ES-I3 (cell line): ENCODE measurements around the gene MTARC2.

Experiments used
- H3K36me3 ChIP-seq: 2 replicates; pipeline ENCODE4 v1.6.1; 2013; ENCODE audit warnings: mild to moderate bottlenecking, low read length, control low read depth, moderate library complexity; ENCODE audit not compliant: insufficient read depth
- H3K4me1 ChIP-seq: 2 replicates; pipeline ENCODE4 v1.6.1; 2013; ENCODE audit warnings: mild to moderate bottlenecking, control low read depth, low read length; ENCODE audit not compliant: insufficient read depth
- H3K9ac ChIP-seq: 2 replicates; pipeline ENCODE4 v1.6.1; 2013; ENCODE audit warnings: low read depth, mild to moderate bottlenecking, low read length, moderate library complexity
- H3K9me3 ChIP-seq: 2 replicates; pipeline ENCODE4 v1.6.1; 2013; ENCODE audit warnings: mild to moderate bottlenecking, low read length, moderate library complexity; ENCODE audit not compliant: control insufficient read depth, insufficient read depth

MTARC2 gene

DNA sequence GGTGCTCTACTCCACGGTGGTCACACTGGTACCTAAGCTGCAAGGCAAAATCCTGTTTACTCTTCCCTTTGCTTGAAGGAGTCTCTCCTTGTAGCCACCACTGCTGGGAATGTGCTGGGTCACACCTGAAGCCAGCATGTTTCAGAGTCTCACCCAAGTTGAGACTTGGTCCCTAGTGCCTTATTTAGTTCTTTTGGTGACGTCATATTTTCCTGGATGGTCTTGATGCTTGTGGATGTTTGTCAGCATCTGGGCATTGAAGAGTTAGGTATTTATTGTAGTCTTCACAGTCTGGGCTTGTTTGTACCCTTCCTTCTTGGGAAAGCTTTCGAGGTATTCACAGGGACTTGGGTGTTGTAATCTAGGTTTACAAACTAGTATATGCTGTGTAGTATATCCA is 5.6 kb upstream of the MTARC2 start:
- Histone ChIP-seq H3K36me3 (no peaks in the 10 kb centered on the region), H3K4me1 (0 out of 2 replicates have a peak, but pooled peaks cover 2% of the 10 kb centered on the region), H3K9ac (no peak overlapping the region), H3K9me3 (no peaks in the 10 kb centered on the region)

DNA sequence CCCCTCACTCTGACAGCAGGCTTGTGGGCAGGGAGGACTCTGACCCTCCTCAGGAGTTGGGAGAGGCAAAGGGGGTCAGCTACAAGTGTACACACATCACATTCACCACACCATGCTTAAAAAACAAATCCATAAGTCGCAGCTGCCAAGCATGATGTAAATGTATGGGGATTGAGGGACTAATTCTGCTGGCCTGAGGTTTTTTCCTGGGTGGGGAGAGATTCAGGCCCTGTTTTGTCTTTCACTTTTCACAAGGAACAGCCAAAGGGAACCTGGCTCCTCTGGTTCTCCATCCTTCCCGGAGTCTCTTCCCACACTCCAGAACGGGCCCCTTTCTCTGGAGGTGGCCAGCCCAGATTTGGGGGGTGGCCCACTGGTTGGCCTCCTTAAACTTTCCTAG is 1.3 kb upstream of the MTARC2 start:
- H3K9ac ChIP-seq: no peak overlapping the region; the same call in 1 of the 2 replicates
- H3K9me3 ChIP-seq: no peaks in the 10 kb centered on the region
- H3K4me1 ChIP-seq: peaks cover 16% of the 10 kb centered on the region; the same call in 1 of the 2 replicates
- no peaks in the 10 kb centered on the region for H3K36me3 ChIP-seq

DNA sequence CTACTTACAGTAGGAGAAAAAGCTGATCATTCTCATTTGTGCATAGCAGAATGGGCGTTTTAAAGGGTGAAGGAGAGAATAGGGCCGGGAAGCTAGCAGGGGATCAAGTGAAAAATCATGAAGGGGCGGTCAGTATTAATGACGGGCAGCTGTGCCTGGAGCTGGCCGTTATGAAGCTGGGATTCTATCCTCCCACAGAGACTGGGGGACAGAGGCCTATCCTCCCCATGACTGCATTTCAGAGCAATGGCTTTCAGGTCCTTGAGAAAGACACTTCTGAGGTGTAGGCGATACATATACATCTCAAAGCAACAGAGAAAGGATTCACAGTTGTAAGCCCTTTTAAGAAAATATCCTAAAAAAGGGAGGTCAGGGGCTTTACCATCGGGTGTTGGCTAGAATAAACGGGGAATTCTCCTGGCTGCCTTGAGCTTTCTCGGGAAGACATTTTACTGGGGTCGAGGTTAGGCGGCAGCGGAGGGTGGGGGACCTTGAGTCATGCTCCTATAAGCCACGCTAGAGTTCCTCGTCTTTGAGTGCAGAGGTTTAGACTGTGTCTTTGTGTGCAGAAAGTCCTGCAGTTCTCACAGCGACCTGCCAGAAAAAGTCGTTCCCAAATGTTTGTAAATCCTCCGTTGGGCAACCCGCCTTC is 559 bp upstream of the MTARC2 start:
- H3K9me3 ChIP-seq: no peaks in the 10 kb centered on the region
- peaks cover 16% of the 10 kb centered on the region; the same call in 1 of the 2 replicates for H3K4me1 ChIP-seq
- H3K9ac ChIP-seq: peak overlapping the region; percentile 80
- H3K36me3 ChIP-seq: no peaks in the 10 kb centered on the region

DNA sequence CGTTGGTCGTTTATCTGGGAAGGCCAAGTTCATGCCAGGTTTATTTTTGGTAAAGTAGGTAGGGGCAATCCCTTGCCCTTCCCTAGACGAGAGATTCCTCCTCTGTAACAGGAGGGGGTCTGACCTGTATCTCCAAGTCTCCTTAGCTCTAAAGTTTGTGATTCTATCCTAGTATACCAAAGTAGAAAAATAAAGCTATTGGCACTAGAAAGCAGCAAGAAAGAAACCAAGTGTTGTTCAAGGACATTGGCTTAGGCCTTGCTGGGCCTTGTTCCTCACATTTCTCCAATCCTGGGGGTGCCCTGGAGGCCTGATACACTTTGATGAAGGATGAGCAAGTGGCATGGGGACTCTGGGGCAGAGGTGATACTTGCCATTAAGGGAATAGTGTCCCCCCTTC is 814 bp downstream of the MTARC2 start:
- Histone ChIP-seq H3K36me3 (no peaks in the 10 kb centered on the region), H3K9ac (peak overlapping the region; percentile 80; the same call in 1 of the 2 replicates), H3K9me3 (no peaks in the 10 kb centered on the region), H3K4me1 (peaks cover 16% of the 10 kb centered on the region; the same call in 1 of the 2 replicates)

DNA sequence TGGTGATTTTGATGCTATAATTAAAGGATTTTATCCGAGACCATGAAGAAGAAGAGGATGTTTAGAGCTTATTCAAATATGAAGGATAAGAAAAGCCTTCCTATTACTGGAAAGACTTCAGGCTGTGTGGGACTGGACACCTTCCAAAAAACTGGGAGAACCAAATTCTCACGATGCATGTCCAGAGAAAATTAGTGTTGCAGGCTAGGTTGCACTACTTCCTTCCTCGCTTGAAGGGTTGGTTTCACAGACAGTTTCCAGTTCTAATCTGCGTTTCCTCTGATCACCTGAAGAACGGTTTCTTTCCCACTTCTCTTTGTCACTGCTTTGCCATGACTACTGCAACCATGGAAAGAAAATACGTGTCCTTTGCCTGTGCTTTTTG is 2.0 kb downstream of the MTARC2 start:
- no peak overlapping the region for H3K9ac ChIP-seq
- H3K4me1 ChIP-seq: peaks cover 16% of the 10 kb centered on the region; the same call in 1 of the 2 replicates
- H3K9me3 ChIP-seq: no peaks in the 10 kb centered on the region
- 0 out of 2 replicates have a peak, but pooled peaks cover 3% of the 10 kb centered on the region for H3K36me3 ChIP-seq

DNA sequence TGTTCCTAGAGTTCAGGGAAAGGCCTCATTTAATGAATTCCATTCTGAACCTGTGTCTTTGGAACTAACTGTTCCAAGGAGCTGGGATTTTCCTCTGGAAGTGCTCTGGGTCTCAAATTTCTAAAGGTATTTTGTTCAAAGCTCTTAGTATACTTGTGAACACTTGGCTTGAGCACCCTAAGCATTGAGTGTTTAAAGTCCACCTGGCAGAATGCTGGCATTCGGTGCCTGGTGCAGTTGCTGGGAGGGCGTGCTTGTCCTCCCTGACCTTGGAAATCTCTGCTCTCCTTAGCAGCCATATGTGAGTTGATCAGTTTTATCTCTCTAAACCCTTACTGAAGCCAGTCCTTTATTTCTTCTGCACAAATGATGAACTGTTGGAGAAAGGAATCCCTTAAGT is 3.0 kb downstream of the MTARC2 start:
- Histone ChIP-seq H3K4me1 (peaks cover 16% of the 10 kb centered on the region; the same call in 1 of the 2 replicates), H3K9ac (no peak overlapping the region), H3K9me3 (no peaks in the 10 kb centered on the region), H3K36me3 (peaks cover 3% of the 10 kb centered on the region; the same call in 1 of the 2 replicates)

DNA sequence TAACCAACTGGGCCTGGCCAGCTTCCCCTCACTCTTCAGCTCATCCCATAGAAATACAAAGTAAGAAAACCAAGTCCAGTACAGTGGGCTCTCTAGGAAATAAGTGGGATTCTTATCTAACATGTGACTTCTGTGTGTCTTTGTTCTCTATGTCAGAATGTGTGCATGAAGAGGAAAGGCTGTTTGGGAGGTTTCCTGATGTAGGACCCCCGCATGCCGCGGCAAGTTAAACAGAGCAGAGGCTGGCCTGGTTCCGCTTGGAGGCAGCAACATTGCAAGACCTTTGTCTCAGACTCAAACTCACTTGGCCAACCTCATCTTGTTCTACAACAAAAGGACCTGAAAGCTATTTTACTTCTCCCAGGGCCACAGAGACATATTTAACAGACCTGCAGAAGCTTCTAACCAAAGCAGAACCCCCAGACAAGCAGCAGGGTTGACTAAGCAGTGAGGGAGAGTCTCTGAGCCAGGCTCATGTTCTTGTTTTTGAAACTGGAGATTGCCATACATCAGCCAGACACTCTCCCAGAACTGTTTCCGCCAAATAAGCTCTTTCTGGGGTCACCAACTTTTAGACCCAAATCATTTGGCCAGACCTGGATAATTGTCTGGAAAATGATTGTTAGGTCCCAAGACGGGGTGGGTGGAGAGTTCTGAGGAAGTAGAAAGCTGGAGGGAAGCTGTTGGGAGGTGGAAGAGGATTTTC is 6.2 kb downstream of the MTARC2 start:
- Histone ChIP-seq H3K9ac (no peak overlapping the region), H3K9me3 (no peaks in the 10 kb centered on the region), H3K4me1 (peaks cover 14% of the 10 kb centered on the region; the same call in 1 of the 2 replicates), H3K36me3 (peaks cover 3% of the 10 kb centered on the region; the same call in 1 of the 2 replicates)

DNA sequence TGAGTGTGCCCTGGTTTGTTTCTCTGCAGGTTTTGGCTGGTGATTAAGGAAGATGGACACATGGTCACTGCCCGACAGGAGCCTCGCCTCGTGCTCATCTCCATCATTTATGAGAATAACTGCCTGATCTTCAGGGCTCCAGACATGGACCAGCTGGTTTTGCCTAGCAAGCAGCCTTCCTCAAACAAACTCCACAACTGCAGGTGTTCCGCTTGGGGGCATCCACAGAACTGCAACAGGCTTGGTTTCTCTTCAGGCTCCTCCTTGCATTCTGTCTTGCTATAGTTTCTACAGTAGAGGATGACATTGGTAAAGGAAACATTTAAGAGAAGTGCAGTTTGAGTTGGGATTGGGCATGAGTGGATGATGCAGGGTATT is 6.8 kb downstream of the MTARC2 start:
- Histone ChIP-seq H3K9ac (no peak overlapping the region), H3K4me1 (peaks cover 14% of the 10 kb centered on the region; the same call in 1 of the 2 replicates)

DNA sequence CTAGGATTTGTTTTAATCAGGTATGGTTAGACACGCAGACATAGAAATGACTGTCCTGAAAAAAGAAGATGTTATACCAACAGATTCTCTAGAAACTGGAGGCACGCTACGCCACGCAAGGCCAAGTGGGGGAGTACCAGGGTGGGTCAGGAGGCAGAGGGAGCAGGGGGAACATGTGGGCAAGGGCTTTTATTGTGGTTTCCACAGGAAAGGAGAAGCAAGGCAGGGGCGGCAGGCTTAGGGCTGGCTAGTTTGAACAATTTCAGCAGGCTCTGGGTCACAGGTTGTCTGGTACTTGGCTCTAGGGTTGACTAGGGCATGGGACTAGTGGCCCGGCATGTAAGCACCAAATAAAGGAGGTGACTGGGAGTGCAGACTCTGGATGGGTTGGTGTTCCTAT is 7.2 kb downstream of the MTARC2 start:
- Histone ChIP-seq H3K9me3 (no peaks in the 10 kb centered on the region), H3K36me3 (peaks cover 3% of the 10 kb centered on the region; the same call in 1 of the 2 replicates), H3K4me1 (peaks cover 12% of the 10 kb centered on the region; the same call in 1 of the 2 replicates), H3K9ac (no peak overlapping the region)

More for the DNA sequence above, 6.8 kb downstream of the MTARC2 start:
- Histone ChIP-seq H3K9me3 (no peaks in the 10 kb centered on the region), H3K36me3 (peaks cover 3% of the 10 kb centered on the region; the same call in 1 of the 2 replicates)

DNA sequence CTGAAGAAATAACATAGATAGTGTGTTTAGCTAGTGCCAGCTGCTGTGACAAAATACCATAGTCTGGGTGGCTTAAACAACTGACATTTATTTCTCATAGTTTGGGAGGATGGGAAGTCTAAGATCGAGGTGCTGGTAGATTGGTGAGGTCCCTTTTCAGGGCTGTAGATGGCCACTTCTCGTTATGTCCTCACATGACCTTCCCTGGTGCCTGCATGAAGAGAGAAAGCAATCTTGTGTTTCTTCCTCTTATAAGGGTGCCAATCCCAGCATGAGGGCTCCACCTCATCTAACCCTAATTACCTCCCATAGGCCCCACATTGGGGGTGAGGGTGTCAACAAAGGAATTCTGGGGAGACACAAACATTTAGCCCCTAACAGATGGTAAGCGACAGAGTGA is 9.3 kb downstream of the MTARC2 start:
- no peaks in the 10 kb centered on the region for H3K4me1 ChIP-seq
- no peaks in the 10 kb centered on the region for H3K9me3 ChIP-seq
- H3K36me3 ChIP-seq: peaks cover 3% of the 10 kb centered on the region; the same call in 1 of the 2 replicates
- H3K9ac ChIP-seq: no peak overlapping the region

DNA sequence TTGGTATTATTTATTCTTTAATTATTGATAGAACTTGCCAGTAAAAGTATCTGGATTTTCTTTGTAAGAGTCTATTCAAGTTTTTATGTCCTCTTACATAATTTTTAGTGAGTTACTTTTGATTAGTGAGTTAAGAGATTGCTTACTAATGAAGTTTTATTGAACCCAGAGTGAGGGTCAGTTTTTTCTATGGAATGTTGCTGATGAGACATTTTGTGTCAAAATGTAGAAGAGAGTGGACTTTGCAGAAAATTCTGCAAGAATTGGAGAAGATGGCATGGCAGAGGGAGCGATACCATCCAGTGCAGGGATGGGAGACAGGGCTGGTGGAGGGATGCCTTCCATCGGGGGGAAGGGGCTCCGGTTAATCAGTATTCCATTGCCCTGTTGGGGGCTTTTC is 11.0 kb downstream of the MTARC2 start:
- no peak overlapping the region for H3K9ac ChIP-seq
- H3K9me3 ChIP-seq: no peaks in the 10 kb centered on the region
- no peaks in the 10 kb centered on the region for H3K4me1 ChIP-seq
- peaks cover 3% of the 10 kb centered on the region; the same call in 1 of the 2 replicates for H3K36me3 ChIP-seq

DNA sequence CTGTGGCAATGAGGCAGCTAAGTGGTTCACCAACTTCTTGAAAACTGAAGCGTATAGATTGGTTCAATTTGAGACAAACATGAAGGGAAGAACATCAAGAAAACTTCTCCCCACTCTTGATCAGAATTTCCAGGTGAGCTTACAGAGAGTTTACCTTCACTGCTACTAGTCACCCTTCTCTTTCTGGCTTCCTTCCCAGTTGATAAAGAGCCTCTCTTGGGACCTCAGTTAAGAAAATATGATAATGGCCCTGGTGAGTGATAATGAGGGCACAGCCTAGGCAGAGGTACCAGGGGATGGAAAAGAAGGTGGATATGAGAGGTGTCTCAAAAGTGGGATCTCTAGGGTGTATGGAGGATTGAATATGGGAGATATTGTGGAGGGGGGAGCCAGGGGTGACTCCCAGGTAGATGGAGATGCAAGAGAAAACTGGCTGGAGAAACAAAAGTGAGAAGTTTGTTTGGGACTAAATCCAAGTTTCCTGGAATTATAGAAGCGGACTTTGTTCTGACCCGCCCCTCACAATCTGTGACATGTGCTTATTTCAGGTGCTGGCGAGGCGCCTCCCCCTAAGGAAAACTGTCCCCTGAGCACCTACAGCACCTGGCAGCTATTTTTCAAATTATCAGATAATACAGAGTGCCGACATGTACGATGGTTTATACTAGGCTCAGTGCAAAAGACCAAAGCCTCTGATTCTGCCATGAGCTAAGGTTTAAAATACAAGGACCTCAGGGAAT is 13.7 kb downstream of the MTARC2 start:
- Histone ChIP-seq H3K36me3 (no peaks in the 10 kb centered on the region), H3K9ac (no peak overlapping the region), H3K9me3 (no peaks in the 10 kb centered on the region), H3K4me1 (no peaks in the 10 kb centered on the region)

DNA sequence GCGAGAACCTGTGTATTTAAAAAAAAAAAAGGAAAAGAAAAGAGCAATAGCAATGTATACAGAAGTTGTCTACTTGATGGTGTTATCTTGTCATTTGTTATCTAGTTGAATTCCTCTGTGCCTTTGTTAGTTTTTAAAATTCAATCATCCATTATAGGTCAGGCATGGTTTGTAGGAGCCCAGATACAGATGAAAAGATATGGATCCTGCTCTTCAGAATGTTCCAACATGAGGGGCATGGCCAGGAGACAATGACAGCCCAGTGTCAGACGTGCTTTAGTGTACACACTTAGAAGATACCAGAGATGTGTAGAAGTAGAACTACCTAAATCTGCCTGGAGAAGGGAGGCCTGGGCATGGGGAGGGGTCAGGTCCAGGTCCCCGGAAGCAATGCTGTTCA is 16.6 kb downstream of the MTARC2 start:
- Histone ChIP-seq H3K9me3 (no peaks in the 10 kb centered on the region), H3K4me1 (no peaks in the 10 kb centered on the region), H3K36me3 (no peaks in the 10 kb centered on the region; the same call in 1 of the 2 replicates), H3K9ac (no peak overlapping the region)
